GM12878 (cell line): ENCODE data around the gene NT5C. TPM values are rescaled to one million over a fixed set of nuclear protein-coding genes. Genes with fewer than 3 reads are reported as not detected.

ENCODE experiments used
- CHD4 ChIP-seq: fragments of 200-600 bp; sonication (generic); IDR thresholded peaks from 2 replicates; pipeline ENCODE4 v1.6.1; 2016; ENCODE audit warnings: mild to moderate bottlenecking
- CREB1 ChIP-seq: IDR thresholded peaks from 2 replicates; pipeline ENCODE4 v1.6.1; 2012; ENCODE audit warnings: low read depth, mild to moderate bottlenecking, inconsistent platforms
- CREM ChIP-seq: IDR thresholded peaks from 2 replicates; pipeline ENCODE4 v1.6.1; 2014; ENCODE audit warnings: antibody characterized with exemption, low read depth
- E4F1 ChIP-seq: fragments of 450-650 bp; IDR thresholded peaks from 2 replicates; pipeline ENCODE4 v1.6.1; 2018; ENCODE audit warnings: borderline replicate concordance, mild to moderate bottlenecking; ENCODE audit not compliant: partially characterized antibody
- HCFC1 ChIP-seq: fragments of 150-350 bp; IDR thresholded peaks from 2 replicates; pipeline ENCODE4 v1.6.1; 2014; ENCODE audit warnings: low read length
- HSF1 ChIP-seq: fragments of 150-350 bp; IDR thresholded peaks from 2 replicates; pipeline ENCODE4 v1.6.1; 2014; ENCODE audit warnings: mild to moderate bottlenecking, low read depth, low read length
- IKZF1 ChIP-seq: fragments of 450-650 bp; conservative IDR thresholded peaks from 2 replicates; pipeline ENCODE4 v1.6.1; 2017; ENCODE audit warnings: antibody characterized with exemption, mild to moderate bottlenecking
- IRF3 ChIP-seq: fragments of 450-650 bp; IDR thresholded peaks from 2 replicates; pipeline ENCODE4 v1.6.1; 2014; ENCODE audit warnings: mild to moderate bottlenecking
- MYB ChIP-seq: fragments of 150-350 bp; IDR thresholded peaks from 2 replicates; pipeline ENCODE4 v1.6.1; 2014; ENCODE audit warnings: mild to moderate bottlenecking, low read depth, low read length, borderline replicate concordance
- NFYB ChIP-seq: IDR thresholded peaks from 2 replicates; pipeline ENCODE4 v1.6.1; 2011; ENCODE audit warnings: low read depth, mild to moderate bottlenecking, low read length, improper control_type of control experiment, moderate library complexity; ENCODE audit not compliant: insufficient read depth
- PML ChIP-seq: IDR thresholded peaks from 2 replicates; pipeline ENCODE4 v1.6.1; 2012; ENCODE audit warnings: low read length, inconsistent platforms
- POLR2AphosphoS5 ChIP-seq: IDR thresholded peaks from 2 replicates; pipeline ENCODE4 v1.6.1; 2011; ENCODE audit warnings: mild to moderate bottlenecking, low read length, inconsistent platforms
- RB1 ChIP-seq: fragments of 450-650 bp; formaldehyde crosslinking; IDR thresholded peaks from 2 replicates; pipeline ENCODE4 v1.6.1; 2017; ENCODE audit warnings: mild to moderate bottlenecking, borderline replicate concordance
- SMAD1 ChIP-seq: fragments of 450-650 bp; IDR thresholded peaks from 2 replicates; pipeline ENCODE4 v1.6.1; 2018; ENCODE audit warnings: mild to moderate bottlenecking, low read depth; ENCODE audit not compliant: partially characterized antibody
- STAT1 ChIP-seq: fragments of 450-650 bp; conservative IDR thresholded peaks from 2 replicates; pipeline ENCODE4 v1.6.1; 2014; ENCODE audit warnings: antibody characterized with exemption, mild to moderate bottlenecking
- SUZ12 ChIP-seq: fragments of 200-600 bp; sonication (generic); IDR thresholded peaks from one replicate; pipeline ENCODE4 v1.6.1; 2018; ENCODE audit warnings: antibody characterized with exemption, mild to moderate bottlenecking; ENCODE audit not compliant: unreplicated experiment
- TAF1 ChIP-seq: IDR thresholded peaks from 2 replicates; pipeline ENCODE4 v1.6.1; 2011; ENCODE audit warnings: mild to moderate bottlenecking, low read depth, low read length, borderline replicate concordance
- TCF3 ChIP-seq: IDR thresholded peaks from 2 replicates; pipeline ENCODE4 v1.6.1; 2012; ENCODE audit warnings: low read depth, mild to moderate bottlenecking, low read length, borderline replicate concordance; ENCODE audit not compliant: insufficient read depth
- TCF7 ChIP-seq: IDR thresholded peaks from 2 replicates; pipeline ENCODE4 v1.6.1; 2014; ENCODE audit warnings: antibody characterized with exemption, borderline replicate concordance
- YY1 ChIP-seq: IDR thresholded peaks from 2 replicates; pipeline ENCODE4 v1.6.1; 2011; ENCODE audit warnings: low read depth, mild to moderate bottlenecking, low read length
- ZNF207 ChIP-seq: fragments of 450-650 bp; IDR thresholded peaks from 2 replicates; pipeline ENCODE4 v1.6.1; 2014; ENCODE audit warnings: antibody characterized with exemption, mild to moderate bottlenecking, borderline replicate concordance
- polyA plus RNA-seq, 11 experiments: library from polyadenylated mRNA; depleted of rRNA in 4 of 11; unstranded in 6 of 11; stranded (reverse) in 5 of 11; fragments of >200 nt; fragmentation: Nextera tagmentation in 4 of 11; fragmentation: Illumina TruSeq in 1 of 11; extraction: Ambion mirVana in 4 of 11; extraction: Trizol in 1 of 11; gene quantifications; 1 replicate in 1 of 11; 2 replicates in 10 of 11; pipeline versions ENCODE4 v1.2.1 to v1.2.3, GENCODE V29; 2011 to 2016; ENCODE audit warnings: inconsistent platforms in 2 of 11, missing spikeins in 2 of 11, low read depth in 1 of 11
- total RNA-seq, 4 experiments: library from RNA; depleted of rRNA in 3 of 4; stranded (reverse); fragments of >200 nt in 3 of 4; fragmentation: Illumina TruSeq in 1 of 4; extraction: Trizol in 1 of 4; gene quantifications; 2 replicates each; pipeline versions ENCODE4 v1.2.1 to v1.2.3, GENCODE V29; 2013 to 2021
- TF ChIP-seq, protein P1 (sequence below): IDR thresholded peaks from 2 replicates; pipeline ENCODE4 v1.6.1; 2011; ENCODE audit warnings: mild to moderate bottlenecking, low read depth, low read length, moderate library complexity; ENCODE audit not compliant: insufficient replicate concordance

The NT5C gene
- total and polyA plus RNA-seq, 10 of the 15 experiments (the other 5 are each of a cell fraction or from before 2014, with no cell fraction given) = 3.7 to 158 (median 63.9) TPM

DNA sequence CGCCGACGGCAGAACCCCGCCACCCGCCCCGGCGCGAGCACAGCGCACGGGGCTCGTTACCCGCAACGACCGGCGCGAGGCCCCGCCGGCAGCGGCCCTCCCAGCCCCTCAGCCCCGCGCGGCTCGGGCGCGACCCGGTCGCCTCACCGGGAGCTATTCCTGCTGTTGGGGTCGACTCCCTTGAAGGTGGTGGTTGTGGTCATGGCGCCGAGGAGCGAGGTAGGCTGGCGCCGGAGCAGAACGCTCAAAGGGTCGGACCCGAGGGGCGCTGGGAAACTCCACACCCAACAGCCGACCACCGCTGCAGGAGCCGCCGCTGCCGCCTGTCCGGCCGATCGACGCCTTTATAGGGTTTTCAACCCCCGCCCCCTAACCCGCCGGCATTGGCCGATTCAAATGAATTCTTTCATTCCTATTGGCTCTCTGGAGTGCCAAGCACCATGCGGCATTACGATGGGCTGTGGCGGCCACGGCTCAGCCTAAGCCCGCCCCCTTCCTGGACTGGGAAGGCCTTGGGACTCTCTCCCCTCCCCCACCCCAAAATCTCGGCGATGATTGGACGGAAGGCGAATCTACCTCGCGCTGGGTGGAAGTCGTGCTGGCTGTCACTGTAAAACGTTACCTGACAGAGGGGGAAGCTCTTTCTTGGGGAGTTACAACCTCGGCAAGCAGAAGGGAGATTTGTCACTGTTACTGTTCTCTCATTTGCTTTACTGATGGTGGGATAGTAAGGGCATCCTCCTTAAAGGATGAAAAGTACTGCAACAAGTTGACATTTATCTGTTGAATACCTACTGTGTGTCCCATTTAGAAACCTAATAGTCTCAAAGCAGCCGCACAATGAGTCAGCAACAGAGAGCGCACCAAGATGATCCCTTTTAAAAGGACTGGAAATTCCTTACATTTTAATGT is 22.9 kb upstream of the NT5C start, which contains the start of gene JPT1 (continued):
- TF ChIP-seq, protein P1, sequence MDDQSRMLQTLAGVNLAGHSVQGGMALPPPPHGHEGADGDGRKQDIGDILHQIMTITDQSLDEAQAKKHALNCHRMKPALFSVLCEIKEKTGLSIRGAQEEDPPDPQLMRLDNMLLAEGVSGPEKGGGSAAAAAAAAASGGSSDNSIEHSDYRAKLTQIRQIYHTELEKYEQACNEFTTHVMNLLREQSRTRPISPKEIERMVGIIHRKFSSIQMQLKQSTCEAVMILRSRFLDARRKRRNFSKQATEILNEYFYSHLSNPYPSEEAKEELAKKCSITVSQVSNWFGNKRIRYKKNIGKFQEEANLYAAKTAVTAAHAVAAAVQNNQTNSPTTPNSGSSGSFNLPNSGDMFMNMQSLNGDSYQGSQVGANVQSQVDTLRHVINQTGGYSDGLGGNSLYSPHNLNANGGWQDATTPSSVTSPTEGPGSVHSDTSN = peak; percentile 98
- TF ChIP-seq SUZ12 (no peak), NFYB (peak; percentile 88), POLR2AphosphoS5 (peak; percentile 100), IKZF1 (peak; percentile 81), TAF1 (peak; percentile 90), CHD4 (no peak), PML (peak; percentile 98), STAT1 (peak; percentile 78; the same call in 1 of the 2 replicates), TCF7 (no peak), YY1 (peak; percentile 76), CREM (peak; percentile 32; the same call in 1 of the 2 replicates), TCF3 (peak; percentile 90), E4F1 (peak; percentile 47), RB1 (peak; percentile 90; the same call in 1 of the 2 replicates), SMAD1 (peak; percentile 78), CREB1 (0 out of 2 replicates have a peak, but pooled peaks have one; percentile 68), MYB (no peak), HSF1 (no peak), IRF3 (peak; percentile 90), ZNF207 (peak; percentile 83; the same call in 1 of the 2 replicates), HCFC1 (peak; percentile 28; the same call in 1 of the 2 replicates)
